ENCODE results near the gene TGFB1. TPM values are rescaled to one million over a fixed set of nuclear protein-coding genes. Genes with fewer than 3 reads are reported as not detected.

Gene TGFB1
- total and polyA plus RNA-seq, 2 of the 13 experiments (the other 11 are each of a cell fraction or from before 2014, with no cell fraction given), result 4.1 to 5.4 TPM

DNA sequence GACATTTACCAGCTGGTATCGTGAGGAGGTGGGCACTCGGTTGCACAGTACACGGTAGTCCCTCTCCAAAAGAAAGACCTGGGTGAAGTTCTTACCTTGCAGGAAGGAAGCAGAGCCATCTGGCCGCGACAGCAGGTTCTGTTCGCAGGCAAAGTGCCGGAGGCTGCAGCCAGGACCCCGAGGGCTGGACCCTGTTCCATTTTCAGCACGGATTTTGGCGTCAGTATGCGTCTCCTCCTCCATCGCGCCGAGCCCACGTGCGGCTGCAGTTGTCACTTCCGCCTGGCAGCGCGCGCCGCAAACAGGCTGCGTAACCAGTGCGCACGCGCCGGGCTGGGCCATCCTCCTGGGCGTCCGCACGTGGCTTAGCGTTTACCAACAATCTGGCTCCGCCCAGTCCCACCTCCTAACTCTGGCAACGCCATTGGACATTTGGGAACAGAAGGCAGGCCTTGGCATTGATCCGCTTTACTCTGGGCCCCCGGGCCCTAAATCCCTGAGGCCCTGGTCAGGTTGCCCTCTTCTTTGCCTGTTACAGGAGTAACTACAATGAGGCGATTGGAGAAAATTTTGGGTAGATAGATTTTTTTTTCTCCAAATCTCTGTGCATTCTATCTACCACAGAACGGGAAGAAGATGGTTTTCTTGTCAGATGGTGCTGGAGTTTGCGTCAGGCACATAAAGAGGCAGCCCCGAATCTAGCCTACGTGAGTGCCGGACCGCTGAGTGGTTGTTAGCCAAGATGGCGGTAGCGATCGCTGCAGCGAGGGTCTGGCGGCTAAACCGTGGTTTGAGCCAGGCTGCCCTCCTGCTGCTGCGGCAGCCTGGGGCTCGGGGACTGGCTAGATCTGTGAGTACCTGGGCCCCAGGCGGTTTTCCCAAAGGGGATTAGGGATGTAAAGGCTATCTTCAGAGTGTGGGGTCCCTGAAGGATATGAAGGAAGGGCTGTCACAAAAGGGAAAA lies 43.6 kb upstream of the TGFB1 start, which contains the start of the genes BCKDHA and EXOSC5 (continued):
- TF ChIP-seq ZBTB40 (IDR thresholded peaks at IDR 0.05) (no peak), ZBTB40 (CRISPR knock-in tag; IDR thresholded peaks at IDR 0.05) (peak; percentile 26; the same call in 1 of the 2 replicates), ZBTB7A (CRISPR knock-in tag; IDR thresholded peaks at IDR 0.05) (no peak), TRIM24 (CRISPR knock-in tag; IDR thresholded peaks at IDR 0.05) (no peak), ZNF121 (CRISPR knock-in tag; IDR thresholded peaks at IDR 0.05) (no peak), KIAA2018 (CRISPR knock-in tag; IDR thresholded peaks at IDR 0.05; ENCODE audit: borderline replicate concordance) (no peak; the same call in 1 of the 2 replicates), ZNF746 (CRISPR knock-in tag; IDR thresholded peaks at IDR 0.05) (peak; percentile 56; the same call in 1 of the 2 replicates)
- TF ChIP-seq, protein P1, sequence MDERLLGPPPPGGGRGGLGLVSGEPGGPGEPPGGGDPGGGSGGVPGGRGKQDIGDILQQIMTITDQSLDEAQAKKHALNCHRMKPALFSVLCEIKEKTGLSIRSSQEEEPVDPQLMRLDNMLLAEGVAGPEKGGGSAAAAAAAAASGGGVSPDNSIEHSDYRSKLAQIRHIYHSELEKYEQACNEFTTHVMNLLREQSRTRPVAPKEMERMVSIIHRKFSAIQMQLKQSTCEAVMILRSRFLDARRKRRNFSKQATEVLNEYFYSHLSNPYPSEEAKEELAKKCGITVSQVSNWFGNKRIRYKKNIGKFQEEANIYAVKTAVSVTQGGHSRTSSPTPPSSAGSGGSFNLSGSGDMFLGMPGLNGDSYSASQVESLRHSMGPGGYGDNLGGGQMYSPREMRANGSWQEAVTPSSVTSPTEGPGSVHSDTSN (CRISPR knock-in tag; IDR thresholded peaks at IDR 0.05), result no peak

Measured in HepG2 (cell line).